ENCODE results near the gene HUS1. TPM values are rescaled to one million over a fixed set of nuclear protein-coding genes. Genes with fewer than 3 reads are reported as not detected.
"Not testable (repeated sequence)": the region's sequence is repeated elsewhere in the genome, so short reads cannot be mapped to it uniquely, and the experiment has no call there.

HUS1 gene
- total RNA-seq, 1 donor from 2014 or later, result 35.8 TPM

DNA sequence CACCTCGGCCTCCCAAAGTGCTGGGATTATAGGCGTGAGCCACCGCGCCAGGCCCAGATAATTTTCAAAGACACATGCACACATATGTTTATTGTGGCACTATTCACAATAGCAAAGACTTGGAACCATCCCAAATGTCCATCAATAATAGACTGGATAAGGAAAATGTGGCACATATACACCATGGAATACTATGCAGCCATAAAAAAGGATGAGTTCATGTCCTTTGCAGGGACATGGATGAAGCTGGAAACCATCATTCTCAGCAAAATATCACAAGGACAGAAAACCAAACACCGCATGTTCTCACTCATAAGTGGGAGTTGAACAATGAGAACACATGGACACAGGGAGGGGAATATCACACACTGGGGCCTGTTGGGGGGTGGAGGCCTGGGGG is 1.2 kb upstream of the HUS1 start:
- not testable (repeated sequence) for DNase-seq (ENCODE audit: low spot score)

DNA sequence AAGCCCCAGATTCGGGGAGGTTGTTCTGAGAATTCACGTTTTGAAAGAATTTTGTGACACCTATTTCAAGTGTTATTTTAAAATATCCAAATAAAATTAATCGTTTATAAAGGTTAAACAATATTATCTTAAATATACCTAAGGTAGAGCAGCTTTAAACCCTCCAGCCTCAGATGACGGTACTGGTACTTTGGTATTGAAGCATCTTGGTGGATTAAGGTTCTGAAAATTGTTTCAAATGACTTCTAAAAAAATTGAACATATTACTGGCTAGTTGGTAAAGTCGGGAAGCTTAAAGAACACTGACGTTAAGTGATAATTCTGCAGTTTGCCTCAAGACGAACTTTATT is 392 bp upstream of the HUS1 start:
- no peak for DNase-seq (ENCODE audit: low spot score)

DNA sequence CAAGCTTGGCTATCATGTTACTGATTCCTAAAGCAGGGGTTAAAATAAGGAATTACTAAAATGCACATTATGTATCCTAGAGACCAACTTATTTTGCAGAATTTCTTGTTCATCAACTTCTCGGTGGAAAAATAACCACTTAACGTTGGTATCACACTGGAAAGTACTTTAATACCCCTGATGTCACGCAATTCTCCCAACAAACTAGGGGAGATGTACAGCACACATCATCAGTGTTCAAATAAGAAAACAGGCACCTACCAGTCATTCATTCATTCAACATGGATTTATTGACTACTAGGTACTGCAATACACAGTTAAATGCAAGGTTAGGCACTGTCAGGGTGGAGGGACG is 648 bp downstream of the HUS1 start:
- no peak for DNase-seq (ENCODE audit: low spot score)

DNA sequence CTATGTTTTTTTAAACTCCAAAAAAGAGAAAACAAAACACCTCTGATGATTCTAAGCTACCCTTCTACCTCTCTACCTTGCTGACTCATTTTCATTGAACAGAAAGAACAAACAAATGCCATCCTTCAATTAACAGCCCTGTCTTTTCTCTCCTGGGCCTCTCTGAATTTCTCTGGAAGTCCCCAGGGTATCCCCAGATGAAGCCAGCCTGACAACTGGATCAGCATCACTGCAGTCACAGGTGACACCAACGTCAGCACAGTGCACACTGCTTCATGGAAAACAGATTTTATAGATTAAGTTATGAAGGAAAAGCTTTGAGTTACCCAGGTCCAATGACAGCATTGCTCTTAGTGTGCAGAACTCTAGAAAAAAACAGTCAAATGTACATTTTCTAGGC is 5.7 kb downstream of the HUS1 start:
- DNase-seq (ENCODE audit: low spot score), result no peak

DNA sequence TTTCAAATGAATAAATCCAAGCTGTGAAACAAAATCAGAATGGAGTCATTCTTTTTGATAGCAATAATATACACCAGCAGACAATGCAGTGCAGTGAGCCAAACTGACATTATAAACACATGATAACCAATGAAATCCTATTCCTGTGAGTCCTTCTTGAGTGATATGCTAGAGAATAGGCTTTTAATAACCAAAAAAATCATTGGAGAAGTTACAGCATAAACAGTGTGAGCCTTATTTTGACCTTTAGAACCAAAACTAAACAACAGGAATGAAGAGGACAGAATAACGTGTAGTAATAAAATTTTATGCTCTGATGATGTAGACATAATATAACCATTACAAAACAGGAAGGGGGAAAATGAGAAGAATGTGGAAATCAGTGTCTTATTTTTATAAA is 8.7 kb downstream of the HUS1 start:
- DNase-seq (ENCODE audit: low spot score), result no peak

DNA sequence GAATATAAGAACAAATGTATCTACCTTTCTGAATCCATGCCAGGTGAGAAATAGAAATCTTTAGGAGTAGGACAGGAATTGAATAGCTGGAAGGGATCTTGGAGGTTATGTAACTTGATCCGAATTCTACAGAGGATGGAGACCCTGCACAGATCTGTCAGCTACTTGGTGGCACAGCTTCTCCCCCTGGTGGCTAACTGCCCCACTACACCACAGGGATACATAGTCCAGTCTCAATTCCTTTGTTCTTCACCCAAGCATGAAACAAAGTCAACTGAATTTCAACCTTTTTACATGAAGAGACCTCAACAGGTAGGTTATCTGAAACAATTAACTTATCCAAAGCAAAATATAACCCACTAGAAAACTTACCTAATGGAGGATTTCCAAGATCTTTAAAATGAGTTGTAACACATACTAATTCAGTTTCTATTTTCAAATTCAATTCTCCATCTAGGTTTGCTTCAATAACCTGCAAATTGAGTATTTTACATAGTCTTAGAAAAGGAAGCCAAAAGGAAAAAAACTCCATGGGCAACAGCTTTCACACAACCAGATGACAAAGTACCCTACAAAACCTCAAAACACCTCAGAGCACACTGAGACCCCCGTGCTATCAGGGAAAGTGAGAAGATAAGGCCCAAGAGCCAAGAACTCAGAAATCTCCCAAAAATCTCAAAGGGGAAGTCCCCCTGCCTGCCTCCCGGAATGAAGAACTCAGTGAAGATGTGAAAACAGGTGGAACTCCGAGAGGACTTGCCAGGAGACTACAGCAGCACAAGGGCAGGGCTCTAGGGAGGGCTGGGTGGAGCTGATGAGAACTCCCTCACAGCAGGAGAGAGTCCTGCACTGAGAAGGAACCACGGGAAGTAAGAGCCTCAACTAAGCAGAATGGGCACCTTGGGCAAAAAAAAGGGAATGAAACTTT is 10.3 kb downstream of the HUS1 start:
- no peak for DNase-seq (ENCODE audit: low spot score)

DNA sequence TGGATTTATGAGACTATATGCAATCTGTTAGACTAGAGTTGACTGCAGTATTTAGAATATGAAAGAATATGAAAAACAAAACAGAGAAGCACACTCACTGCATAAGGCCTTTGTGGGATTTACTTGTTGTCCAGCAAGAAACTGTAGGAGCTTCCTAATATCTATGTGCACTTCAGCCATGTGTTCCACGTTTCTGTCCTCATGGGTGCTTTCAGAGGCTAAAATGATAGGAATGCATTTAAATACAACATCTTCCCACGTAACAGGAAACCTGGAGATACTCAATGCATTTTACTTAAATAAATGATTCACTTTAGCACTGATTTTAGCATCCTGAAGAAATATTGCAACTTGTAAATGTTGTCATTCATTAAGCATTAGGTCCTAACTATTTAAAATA is 11.7 kb downstream of the HUS1 start:
- no peak for DNase-seq (ENCODE audit: low spot score)

DNA sequence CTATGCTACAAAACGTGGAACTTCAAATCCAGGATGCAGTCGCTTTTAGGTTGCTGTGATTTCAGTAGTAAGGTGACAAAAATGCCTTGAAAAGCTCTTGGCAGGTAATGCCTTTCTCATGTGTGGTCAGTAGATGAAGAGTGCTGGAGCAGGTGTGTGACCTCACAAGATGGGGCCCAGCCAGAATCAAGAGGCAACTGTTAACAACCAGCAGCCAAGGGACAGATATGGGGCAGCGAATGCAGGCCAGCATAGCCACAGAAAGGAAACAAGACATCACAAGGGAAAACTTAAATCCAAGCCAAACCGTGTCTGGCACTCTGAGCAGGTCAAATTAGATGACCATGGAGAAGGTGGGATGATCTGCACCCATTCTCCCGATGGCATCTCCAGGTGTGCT is 12.3 kb downstream of the HUS1 start:
- no peak for DNase-seq (ENCODE audit: low spot score)

DNA sequence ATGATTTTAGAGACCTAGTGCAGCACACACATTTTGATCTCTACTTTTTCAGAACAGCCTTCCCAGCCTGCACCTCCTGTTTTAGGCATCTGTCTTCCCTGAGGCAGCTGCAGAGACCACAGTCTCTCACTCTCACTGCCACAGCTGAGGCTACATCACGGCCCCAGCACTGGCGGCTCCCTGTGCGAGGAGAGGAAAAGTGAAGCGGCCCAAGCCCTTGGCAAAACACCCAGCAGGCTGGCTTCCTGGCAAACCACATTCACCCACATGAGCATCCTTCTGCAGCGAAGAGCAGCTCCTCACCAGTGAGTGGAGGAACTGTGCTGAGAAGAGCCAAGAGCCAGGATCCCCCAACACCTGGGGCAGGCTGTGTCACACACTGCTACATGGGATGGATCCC is 14.0 kb downstream of the HUS1 start:
- no peak for DNase-seq (ENCODE audit: low spot score)

DNA sequence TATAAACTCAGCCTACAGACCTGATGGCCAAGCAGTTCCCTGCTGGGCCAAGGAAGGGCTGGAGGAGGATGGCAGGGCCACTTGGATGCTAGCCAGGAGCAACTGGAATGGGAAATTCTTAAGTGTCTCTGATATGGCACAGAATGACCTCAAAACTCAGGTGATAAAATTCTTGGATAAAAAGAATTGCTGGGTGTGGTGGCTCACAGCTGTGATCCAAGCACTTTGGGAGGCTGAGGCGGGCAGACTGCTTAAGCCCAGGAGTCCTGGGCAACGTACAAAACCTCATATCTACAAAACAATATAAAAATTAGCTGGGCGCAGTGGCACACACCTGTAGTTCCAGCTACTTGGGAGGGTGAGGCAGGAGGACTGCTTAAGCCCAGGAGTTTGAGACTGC is 17.2 kb downstream of the HUS1 start:
- DNase-seq (ENCODE audit: low spot score), result no peak

DNA sequence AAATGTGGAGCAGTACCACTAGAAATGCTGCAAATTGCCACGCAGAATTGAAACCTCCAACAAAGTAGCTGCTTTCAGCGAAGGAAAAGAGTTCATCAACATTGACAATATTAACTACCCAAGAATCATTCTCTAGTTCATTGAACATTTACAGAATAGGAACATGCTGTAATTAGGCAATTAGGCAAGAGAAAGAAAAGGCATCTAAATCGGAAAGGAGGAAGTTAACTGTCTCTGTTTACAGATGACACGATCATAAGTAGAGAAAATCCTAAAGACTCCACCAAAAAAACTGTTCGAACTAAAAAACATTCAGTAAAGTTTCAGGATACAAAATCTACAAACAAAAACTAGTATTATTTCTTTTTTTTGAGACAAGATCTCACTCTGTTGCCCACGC is 22.3 kb downstream of the HUS1 start:
- no peak for DNase-seq (ENCODE audit: low spot score)

DNA sequence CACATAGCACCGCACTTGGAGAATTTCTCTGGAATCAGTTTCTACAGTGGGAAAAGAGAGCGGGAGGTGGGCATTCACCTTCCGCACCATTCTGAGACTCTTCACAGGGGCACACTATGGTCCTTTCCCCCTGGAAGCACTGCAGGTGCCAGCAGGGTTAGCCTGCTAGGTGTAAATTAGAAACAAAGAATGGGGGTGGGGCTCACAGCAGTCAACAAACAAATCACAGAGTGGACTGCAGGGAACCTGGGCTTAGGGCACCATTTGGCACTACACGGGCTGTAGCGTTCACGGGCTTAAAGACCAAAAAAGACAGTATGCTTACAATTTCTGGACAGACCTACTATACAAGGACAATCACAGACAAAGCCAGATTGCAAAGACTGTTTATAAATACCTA is 23.2 kb downstream of the HUS1 start:
- DNase-seq (ENCODE audit: low spot score), result no peak

DNA sequence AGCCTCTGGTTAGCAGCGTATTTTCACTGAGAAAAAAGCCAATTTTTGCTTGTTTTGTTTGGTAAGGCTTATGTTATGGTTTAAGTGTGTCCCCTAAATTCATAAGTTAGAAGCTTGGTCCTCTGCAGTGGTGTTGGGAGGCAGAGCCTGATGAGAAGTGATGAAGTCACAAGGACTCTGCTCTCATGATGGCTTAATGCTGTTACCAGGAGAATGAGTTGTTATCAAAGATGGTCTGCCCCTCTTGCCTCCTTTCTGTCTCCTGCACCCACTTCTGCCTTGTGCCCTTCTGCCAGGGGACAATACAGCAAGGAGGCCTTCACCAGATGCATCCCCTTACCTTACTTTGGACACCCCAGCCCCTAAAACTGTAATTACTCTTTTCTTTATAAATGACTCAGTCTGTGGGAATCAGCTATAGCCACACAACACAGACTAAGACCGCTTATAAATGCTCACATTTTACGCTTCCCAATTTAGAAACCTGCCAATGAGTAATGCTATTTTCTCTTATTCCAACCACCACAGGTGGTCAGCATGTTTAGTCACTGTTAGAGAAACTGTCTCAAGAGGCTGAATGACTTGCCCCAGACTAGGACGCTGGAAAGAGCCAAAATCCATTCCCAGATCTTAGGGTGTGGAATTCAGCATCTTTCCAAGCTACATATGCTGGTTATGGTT is 25.0 kb downstream of the HUS1 start:
- DNase-seq (ENCODE audit: low spot score), result no peak

DNA sequence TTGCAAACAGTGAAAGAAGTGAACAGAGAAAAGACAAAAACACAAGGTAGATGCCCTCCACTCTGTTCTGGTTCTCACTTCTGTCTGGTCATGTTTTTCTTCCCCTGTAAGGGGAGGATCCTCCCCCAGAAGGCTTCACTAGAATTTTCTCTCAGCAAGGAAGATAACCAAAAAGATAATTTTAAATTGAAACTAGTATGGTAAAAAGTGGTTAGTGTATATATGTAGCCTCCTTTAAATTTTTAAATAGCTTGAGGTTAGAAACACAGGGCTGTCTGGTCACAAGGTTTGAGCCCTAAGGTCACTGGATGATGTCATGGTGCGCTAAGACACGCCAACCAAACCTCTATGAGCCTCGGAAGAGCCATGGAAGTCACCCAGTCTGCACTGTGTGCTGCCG is 25.6 kb downstream of the HUS1 start:
- DNase-seq (ENCODE audit: low spot score), result no peak

DNA sequence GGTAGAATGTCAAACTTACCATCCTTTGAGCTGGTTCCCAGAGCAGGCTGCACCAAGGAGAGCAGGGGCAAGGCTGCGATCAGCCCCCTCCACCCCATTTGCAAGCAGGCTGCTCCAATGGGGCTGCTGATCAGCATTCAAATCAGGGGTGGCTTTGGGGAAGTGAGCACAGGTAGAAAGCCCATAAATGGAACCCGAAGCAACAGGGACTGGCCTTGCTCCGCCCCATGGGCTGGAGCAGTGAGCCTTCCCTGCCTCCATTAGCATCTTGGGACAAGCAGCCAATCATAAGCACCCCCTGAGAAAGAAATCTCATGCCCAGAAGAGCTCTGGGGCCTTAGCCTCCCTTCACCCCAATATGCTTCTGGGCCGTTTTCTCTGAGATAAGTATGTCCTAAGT is 27.2 kb downstream of the HUS1 start:
- DNase-seq (ENCODE audit: low spot score), result no peak

DNA sequence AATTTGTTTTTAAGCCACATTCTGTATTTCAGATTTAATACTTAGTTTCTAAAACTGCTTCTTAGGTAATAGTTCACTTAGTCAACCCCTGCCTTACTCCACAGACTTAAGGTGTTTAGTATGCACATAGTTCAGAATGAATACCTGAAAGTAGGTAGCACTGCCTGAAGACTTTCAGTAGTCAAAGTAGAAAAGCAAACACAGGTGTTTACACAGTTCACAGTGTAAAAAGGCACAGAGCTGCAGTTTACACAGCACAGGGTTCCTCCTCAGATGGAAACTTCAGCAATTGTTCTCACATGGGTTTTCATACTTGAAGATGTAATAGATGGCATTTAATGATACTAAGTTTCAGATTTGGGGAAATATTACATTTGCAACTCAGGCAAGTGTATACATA is 28.0 kb downstream of the HUS1 start:
- DNase-seq (ENCODE audit: low spot score), result no peak

DNA sequence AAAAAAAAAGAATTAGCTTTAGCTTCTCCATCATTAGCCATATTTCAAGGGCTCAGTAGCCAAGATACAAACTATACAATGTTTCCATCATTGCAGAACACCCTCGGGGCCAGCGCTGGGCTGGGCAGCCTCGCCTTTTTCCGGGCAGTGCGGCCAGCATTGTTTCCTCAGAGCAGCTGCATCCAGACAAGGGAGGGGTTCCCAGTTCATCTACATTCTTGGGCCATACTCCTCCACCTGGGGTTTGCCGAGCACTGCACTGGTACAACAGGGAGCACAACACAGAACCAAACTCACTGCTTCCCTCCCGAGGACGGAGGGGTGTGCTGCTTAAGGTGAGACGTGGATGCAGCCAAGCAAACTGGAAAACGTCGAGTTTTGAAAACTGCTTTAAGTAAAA is 28.7 kb downstream of the HUS1 start:
- no peak for DNase-seq (ENCODE audit: low spot score)

DNA sequence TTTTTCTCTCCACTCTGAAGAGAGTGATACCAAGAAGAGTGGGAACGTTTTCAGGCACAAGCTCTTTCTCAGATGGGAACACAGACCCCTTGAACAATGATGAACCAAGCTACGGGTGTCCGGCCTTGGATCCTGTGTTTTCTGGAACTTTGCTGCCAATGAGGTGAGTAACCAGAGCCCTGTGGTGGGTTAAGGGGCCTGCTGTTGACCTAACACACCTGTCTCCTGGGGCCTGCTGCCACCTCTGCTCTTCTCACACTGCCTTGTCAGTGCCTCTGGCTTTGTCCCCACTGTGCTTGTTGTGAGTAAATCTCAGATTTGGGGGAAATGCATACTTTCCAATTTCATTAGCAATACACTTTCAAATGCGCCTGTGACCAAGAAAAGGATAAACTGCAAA is 29.7 kb downstream of the HUS1 start:
- DNase-seq (ENCODE audit: low spot score), result no peak

DNA sequence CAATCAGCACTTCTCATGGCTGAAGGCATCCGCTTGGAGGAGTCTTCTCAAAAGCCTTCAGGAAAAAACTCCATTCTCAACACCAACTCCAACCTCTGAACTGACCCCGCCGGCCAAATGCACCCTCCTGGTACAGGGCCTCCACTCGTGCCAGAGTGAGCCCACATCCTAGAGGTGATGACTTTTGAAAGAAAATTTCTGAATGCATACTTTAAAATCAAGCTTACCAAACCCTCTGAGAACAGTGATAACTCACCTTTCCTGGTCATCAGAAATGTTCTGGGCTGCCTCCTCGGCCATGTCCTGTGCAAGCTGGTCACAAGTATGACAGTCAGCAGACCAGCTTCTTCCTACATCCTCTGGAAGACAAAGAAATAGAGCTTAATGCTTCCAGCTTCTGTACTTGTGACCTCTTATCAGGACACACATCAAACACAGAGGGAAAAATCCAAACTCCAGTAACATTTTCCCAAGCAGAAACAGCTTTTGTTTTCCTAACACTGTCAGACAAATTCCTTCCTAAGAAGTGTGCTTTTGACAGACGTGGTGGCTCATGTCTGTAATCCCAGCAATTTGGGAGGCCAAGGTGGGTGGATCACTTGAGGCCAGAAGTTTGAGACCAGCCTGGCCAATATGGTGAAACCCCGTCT is 31.1 kb downstream of the HUS1 start, which contains the start of gene PKD1L1:
TSS of gene PKD1L1 (minus strand) at position 326 of the 650 bp plus-strand sequence. CDS start at position 300, 26 bp downstream.
- no peak for DNase-seq (ENCODE audit: low spot score)

DNA sequence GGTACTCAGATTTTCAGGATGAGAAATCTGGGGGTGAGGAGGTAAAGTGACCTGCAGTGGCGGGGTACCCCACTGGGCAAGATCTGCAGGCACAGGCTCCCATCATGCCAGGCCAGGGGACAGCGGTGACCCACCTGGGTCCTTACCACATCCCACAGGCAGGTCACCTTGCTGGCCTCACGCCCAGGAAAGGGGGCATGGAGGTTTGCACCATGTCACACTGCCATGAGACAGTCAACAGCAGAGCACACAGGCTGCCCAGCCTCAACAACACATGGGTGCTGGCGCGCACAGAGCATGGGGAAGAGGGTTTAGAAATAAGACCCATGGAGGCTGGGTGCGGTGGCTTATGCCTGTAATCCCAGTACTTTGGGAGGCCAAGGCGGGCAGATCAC is 32.1 kb downstream of the HUS1 start:
- DNase-seq (ENCODE audit: low spot score), result no peak

DNA sequence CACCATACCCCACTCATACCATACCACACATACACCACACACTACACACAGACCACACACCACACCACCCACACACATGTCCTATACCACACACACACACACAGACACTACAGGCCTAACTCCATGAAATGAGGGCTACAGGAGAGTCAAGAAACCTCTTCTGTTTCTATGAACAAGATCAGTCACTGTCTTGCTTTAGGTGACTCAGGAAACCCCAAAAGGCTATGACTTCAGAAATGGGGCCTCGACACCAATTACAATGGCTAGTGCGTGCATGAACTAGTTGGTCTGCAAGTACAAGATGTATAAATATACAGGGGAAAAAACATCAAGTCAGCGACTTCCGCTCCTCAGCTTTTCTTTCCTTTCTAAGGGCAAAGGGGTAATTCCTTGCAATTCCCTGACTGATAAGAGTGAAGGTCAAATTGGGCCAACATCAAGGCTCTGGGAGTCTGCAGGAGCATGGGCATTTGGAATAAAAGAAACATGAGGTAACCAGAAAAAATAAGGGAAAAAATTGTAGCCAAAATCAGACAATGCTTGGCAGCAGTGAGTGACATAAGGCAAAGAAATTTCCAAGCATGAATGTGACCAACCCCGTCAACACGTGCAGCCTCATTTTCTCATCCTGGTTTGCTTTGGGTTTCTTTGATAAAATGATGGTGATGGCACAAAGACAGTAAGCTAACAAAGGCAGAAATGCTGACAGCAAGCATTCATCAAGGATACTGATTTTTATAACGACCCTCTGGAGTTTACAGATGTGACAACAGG is 32.6 kb downstream of the HUS1 start:
- DNase-seq (ENCODE audit: low spot score), result no peak

All from mesenteric fat pad (tissue), 1 donor.